ENCODE results near the gene PTPRN2. TPM values are rescaled to one million over a fixed set of nuclear protein-coding genes. Genes with fewer than 3 reads are reported as not detected.

Gene PTPRN2
- total RNA-seq, 1 donor from 2014 or later: 1.8 TPM

DNA sequence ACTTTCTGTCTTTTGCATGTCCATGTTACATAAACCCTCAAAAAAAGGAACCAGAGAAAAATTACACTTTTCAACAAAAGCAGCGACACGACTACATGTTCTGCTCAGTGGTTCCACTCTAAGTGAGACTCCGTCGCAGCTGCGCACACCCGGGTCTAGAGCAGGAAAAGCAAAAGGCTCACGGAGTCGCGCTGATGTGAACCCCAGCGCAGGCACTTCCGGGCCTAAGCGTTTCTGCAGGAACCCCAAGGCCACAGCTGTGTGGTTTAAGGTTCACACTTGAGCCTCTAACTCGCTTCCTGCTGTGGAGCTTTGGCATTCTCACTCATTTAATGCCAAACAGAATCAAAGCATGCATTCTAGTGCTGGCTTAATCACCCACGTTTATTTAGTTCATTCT lies 1010.6 kb downstream of the PTPRN2 start:
- POLR2A ChIA-PET: no interaction called here
- no peaks in the 10 kb centered on the region for H3K36me3 Mint-ChIP-seq (ENCODE audit: low read depth)
- no peaks in the 10 kb centered on the region for H3K9me3 Mint-ChIP-seq
- H3K4me3 Mint-ChIP-seq: peak overlapping the region; percentile 70
- peaks cover 9% of the 10 kb centered on the region for H3K27me3 Mint-ChIP-seq
- DNase-seq (no peak), ATAC-seq (ENCODE audit: low read depth) (no peak)
- TF ChIP-seq, protein P1, sequence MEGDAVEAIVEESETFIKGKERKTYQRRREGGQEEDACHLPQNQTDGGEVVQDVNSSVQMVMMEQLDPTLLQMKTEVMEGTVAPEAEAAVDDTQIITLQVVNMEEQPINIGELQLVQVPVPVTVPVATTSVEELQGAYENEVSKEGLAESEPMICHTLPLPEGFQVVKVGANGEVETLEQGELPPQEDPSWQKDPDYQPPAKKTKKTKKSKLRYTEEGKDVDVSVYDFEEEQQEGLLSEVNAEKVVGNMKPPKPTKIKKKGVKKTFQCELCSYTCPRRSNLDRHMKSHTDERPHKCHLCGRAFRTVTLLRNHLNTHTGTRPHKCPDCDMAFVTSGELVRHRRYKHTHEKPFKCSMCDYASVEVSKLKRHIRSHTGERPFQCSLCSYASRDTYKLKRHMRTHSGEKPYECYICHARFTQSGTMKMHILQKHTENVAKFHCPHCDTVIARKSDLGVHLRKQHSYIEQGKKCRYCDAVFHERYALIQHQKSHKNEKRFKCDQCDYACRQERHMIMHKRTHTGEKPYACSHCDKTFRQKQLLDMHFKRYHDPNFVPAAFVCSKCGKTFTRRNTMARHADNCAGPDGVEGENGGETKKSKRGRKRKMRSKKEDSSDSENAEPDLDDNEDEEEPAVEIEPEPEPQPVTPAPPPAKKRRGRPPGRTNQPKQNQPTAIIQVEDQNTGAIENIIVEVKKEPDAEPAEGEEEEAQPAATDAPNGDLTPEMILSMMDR (IDR thresholded peaks at IDR 0.05): no peak
- H3K27ac Mint-ChIP-seq: no peak overlapping the region
- peaks cover 9% of the 10 kb centered on the region for H3K4me1 Mint-ChIP-seq
- intact Hi-C loops (cut with micrococcal nuclease): no loop called here
- CTCF ChIA-PET: no interaction called here

DNA sequence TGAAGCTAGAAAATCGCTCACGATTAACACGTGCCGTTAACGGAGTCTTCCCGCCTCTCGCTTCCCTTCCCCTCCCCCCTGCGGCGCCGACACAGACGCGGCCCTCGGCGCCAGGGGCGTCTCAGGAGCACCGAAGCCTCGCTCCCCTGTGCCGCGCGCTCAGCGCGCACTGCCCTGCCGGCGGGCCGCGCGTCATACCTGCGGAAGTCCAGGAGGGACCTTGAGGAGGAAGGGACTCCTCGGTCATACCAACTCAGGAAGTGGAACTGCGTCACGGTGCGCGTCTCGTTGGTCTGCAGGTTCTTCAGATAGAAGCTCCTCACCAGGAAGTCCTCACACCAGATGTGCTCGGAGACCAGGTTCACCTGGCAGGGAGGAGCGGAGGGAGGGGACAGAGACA lies 1011.2 kb downstream of the PTPRN2 start:
- POLR2A ChIA-PET: no interaction called here
- no peaks in the 10 kb centered on the region for H3K9me3 Mint-ChIP-seq
- H3K36me3 Mint-ChIP-seq (ENCODE audit: low read depth): no peaks in the 10 kb centered on the region

DNA sequence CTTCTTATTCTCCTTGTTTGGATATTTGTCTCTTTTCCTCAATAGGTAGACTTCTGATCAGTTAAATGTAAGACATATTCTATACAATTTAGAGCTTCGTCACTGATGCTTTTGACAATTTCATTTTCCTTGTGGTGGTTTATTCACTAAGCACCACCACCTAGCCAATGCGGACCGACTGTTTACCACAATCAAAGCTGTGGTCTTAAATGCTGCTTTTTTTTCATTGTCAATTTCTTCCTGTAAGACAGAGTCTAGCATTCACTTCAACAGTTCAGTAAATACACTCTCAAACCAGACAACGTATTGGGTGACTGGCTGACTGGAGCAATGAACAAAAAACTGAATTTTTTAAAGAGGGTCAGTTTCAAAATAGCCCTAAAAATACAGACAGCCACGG lies 1011.8 kb downstream of the PTPRN2 start:
- CTCF ChIA-PET: no interaction called here
- Mint-ChIP-seq H3K27ac (no peak overlapping the region), H3K4me3 (peak overlapping the region; percentile 70), H3K4me1 (peaks cover 9% of the 10 kb centered on the region), H3K9me3 (no peaks in the 10 kb centered on the region), H3K36me3 (ENCODE audit: low read depth) (no peaks in the 10 kb centered on the region), H3K27me3 (peaks cover 9% of the 10 kb centered on the region)
- TF ChIP-seq, protein P1 (IDR thresholded peaks at IDR 0.05): no peak
- POLR2A ChIA-PET: no interaction called here
- intact Hi-C loops (cut with micrococcal nuclease): no loop called here
- DNase-seq (no peak), ATAC-seq (ENCODE audit: low read depth) (no peak)

More for the DNA sequence above, 1011.2 kb downstream of the PTPRN2 start:
- ATAC-seq (ENCODE audit: low read depth) (peak; percentile 73), DNase-seq (peak; percentile 21)
- H3K27ac Mint-ChIP-seq: peak overlapping the region; percentile 35
- H3K27me3 Mint-ChIP-seq: peaks cover 9% of the 10 kb centered on the region
- intact Hi-C loops (cut with micrococcal nuclease): no loop called here
- peaks cover 9% of the 10 kb centered on the region for H3K4me1 Mint-ChIP-seq
- H3K4me3 Mint-ChIP-seq: peak overlapping the region; percentile 70
- TF ChIP-seq, protein P1 (IDR thresholded peaks at IDR 0.05): no peak
- CTCF ChIA-PET: no interaction called here

DNA sequence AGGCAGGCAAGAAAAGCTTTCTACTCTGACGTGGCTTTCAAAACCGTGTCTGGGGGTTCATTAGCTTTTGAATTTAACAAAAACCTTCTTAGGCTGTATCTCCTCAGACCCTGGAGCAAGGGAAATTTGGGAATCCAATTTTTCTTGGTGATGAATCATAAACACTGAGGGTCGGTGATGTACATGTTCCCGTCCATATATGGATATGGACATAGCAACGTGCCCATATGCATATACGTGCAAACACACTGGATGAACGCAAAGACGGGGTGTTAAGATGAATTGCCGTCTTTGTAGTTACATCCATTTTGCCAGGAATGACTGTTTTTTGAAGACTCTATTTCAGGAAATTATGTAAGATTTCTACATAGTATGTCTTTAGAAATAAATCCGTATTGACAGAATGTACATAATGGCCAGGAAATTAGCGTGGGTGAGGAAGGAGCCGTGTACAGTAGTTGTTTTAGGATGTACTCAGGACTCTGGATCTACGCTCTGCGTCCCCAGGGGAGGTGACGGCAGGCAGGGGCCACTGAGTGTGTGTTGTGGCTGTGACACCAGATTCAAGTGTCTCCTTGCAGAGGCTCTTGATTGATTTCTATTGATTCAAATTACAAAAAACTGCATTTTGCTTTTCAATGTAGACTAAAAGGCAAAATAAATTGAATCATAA lies 1012.6 kb downstream of the PTPRN2 start:
- no peaks in the 10 kb centered on the region for H3K9me3 Mint-ChIP-seq
- DNase-seq (no peak), ATAC-seq (ENCODE audit: low read depth) (no peak)
- no peak overlapping the region for H3K27ac Mint-ChIP-seq
- no peaks in the 10 kb centered on the region for H3K36me3 Mint-ChIP-seq (ENCODE audit: low read depth)
- POLR2A ChIA-PET: no interaction called here
- peaks cover 9% of the 10 kb centered on the region for H3K27me3 Mint-ChIP-seq
- TF ChIP-seq, protein P1 (IDR thresholded peaks at IDR 0.05): no peak
- CTCF ChIA-PET: no interaction called here
- peaks cover 11% of the 10 kb centered on the region for H3K4me1 Mint-ChIP-seq
- no peak overlapping the region for H3K4me3 Mint-ChIP-seq
- intact Hi-C loops (cut with micrococcal nuclease): no loop called here

DNA sequence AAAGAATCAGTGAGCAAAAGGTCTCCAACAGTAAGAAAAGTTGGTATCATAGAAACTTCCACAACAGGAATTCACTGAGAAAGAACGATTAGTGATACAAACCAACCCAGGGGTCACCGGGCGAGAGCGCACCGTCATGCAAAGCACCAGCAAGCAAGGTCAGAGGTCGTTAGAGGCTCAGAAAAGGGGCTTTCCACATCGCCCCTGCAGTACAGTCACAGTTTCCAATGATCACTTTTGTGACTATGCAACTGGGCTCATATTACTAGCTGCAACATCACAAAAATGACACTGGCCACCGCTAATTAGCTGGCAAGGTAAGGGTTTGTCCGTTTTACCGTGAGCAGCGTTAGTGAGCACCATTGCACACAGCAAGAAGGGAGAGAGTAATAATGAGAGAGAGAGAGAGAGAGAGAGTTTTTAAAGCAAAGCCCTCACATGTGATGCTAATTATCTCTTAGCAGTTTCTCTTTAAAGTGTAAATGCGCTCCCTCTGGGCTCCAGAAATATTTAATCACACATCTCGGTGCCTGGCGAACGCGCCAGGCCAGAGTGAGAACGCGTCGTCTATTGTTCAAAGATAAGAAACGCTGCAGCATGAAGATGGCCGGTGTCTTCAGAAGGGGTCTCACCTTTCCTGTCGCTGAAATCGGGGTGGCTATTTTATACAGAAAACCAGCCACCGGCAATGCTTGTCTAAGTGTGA lies 1013.4 kb downstream of the PTPRN2 start:
- Mint-ChIP-seq H3K27me3 (peaks cover 9% of the 10 kb centered on the region), H3K4me3 (no peak overlapping the region), H3K27ac (no peak overlapping the region), H3K4me1 (peaks cover 14% of the 10 kb centered on the region), H3K9me3 (no peaks in the 10 kb centered on the region), H3K36me3 (ENCODE audit: low read depth) (no peaks in the 10 kb centered on the region)
- TF ChIP-seq, protein P1 (IDR thresholded peaks at IDR 0.05): no peak
- CTCF ChIA-PET: no interaction called here
- DNase-seq (no peak), ATAC-seq (ENCODE audit: low read depth) (no peak)
- intact Hi-C loops (cut with micrococcal nuclease): no loop called here
- POLR2A ChIA-PET: no interaction called here
